SU-DHL-6 (cell line): ENCODE results near the gene NKD1.

Experiments
- EZH2phosphoT487 ChIP-seq: fragments of 200-600 bp; sonication (generic), shearing (Covaris generic); conservative IDR thresholded peaks from 2 replicates; pipeline ENCODE4 v1.6.1; 2018; ENCODE audit warnings: mild to moderate bottlenecking, antibody characterized with exemption, low read length, moderate library complexity, mixed read lengths
- TF ChIP-seq, protein P1 (sequence below): fragments of 200-600 bp; sonication (generic); IDR thresholded peaks from one replicate; pipeline ENCODE4 v1.5.1; 2017; ENCODE audit warnings: antibody characterized with exemption, mild to moderate bottlenecking, low read length, moderate library complexity; ENCODE audit not compliant: insufficient read depth, poor library complexity, severe bottlenecking

DNA sequence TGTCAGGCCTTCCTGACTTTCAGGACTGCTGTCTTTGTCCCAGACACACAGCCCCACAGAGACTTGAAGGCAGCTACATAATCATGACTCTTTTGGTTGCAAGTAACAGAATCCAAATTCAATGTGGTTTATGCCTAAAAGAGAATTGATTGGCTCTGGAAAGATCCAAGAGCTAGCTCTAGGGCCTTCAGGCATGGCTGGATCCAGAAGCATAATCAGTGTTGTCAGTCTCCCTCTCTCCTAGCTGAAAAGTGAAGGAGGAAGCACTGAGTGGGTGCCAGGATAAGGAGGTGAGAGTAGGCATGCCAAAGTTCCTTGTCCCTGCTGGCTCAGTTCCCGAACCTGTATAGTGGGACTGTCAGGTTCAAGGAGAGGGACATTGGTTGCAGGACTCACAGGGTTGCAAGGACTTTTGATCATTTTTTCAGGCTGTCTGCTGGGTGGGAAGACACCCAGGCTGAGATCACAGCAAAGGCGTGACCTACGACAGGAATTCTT is 107.4 kb downstream of the NKD1 start:
- TF ChIP-seq, protein P1, sequence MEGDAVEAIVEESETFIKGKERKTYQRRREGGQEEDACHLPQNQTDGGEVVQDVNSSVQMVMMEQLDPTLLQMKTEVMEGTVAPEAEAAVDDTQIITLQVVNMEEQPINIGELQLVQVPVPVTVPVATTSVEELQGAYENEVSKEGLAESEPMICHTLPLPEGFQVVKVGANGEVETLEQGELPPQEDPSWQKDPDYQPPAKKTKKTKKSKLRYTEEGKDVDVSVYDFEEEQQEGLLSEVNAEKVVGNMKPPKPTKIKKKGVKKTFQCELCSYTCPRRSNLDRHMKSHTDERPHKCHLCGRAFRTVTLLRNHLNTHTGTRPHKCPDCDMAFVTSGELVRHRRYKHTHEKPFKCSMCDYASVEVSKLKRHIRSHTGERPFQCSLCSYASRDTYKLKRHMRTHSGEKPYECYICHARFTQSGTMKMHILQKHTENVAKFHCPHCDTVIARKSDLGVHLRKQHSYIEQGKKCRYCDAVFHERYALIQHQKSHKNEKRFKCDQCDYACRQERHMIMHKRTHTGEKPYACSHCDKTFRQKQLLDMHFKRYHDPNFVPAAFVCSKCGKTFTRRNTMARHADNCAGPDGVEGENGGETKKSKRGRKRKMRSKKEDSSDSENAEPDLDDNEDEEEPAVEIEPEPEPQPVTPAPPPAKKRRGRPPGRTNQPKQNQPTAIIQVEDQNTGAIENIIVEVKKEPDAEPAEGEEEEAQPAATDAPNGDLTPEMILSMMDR: no peak
- TF ChIP-seq EZH2phosphoT487: no peak
